NCI-H1694 (cell line): ENCODE results near the gene PTGIR.
A peak's percentile ranks its signal among the peaks of the same experiment; 100 is the strongest.

Source experiments
- DNase-seq: peaks from one replicate; lab custom pipeline; 2025; lab: John Stamatoyannopoulos, UW

PTGIR gene

GRCh38 chr19:46614114-46614722, 10.7 kb downstream of the PTGIR start:
- DNase-seq: peak; percentile 85

- no peak for DNase-seq
Observed at GRCh38 chr19:46613525-46613924, 11.4 kb downstream of the PTGIR start.

- DNase-seq: no peak
Observed at GRCh38 chr19:46611776-46612175, 13.1 kb downstream of the PTGIR start.

GRCh38 chr19:46610851-46611770, 13.8 kb downstream of the PTGIR start:
- DNase-seq: no peak

- DNase-seq: no peak
Observed at GRCh38 chr19:46610413-46610775, 14.5 kb downstream of the PTGIR start.

GRCh38 chr19:46609511-46610412, 15.1 kb downstream of the PTGIR start:
- no peak for DNase-seq

- DNase-seq: no peak
Observed at GRCh38 chr19:46608581-46609345, 16.1 kb downstream of the PTGIR start.

- no peak for DNase-seq
Observed at GRCh38 chr19:46608178-46608577, 16.7 kb downstream of the PTGIR start.

- no peak for DNase-seq
Observed at GRCh38 chr19:46607448-46607841, 17.4 kb downstream of the PTGIR start.

- no peak for DNase-seq
Observed at GRCh38 chr19:46606681-46607447, 18.0 kb downstream of the PTGIR start.

GRCh38 chr19:46606019-46606418, 18.9 kb downstream of the PTGIR start:
- no peak for DNase-seq

- DNase-seq: no peak
Observed at GRCh38 chr19:46605356-46605821, 19.5 kb downstream of the PTGIR start.

- no peak for DNase-seq
Observed at GRCh38 chr19:46604781-46605355, 20.0 kb downstream of the PTGIR start.

- DNase-seq: no peak
Observed at GRCh38 chr19:46603752-46604231, 21.1 kb downstream of the PTGIR start.

GRCh38 chr19:46603195-46603637, 21.7 kb downstream of the PTGIR start:
- no peak for DNase-seq

GRCh38 chr19:46602392-46603194, 22.3 kb downstream of the PTGIR start:
- no peak for DNase-seq

- no peak for DNase-seq
Observed at GRCh38 chr19:46601318-46602224, 23.3 kb downstream of the PTGIR start, which contains the start of gene CALM3. Gene CALM3 (plus strand): TSS chr19:46601330. CDS start chr19:46601435, 105 bp downstream.
